ENCODE results near the gene MYO18B.

- no peak for TF ChIP-seq POLR2A (IDR thresholded peaks at IDR 0.05; ENCODE audit: extremely low read depth, insufficient read length)
- TF ChIP-seq, protein P1, sequence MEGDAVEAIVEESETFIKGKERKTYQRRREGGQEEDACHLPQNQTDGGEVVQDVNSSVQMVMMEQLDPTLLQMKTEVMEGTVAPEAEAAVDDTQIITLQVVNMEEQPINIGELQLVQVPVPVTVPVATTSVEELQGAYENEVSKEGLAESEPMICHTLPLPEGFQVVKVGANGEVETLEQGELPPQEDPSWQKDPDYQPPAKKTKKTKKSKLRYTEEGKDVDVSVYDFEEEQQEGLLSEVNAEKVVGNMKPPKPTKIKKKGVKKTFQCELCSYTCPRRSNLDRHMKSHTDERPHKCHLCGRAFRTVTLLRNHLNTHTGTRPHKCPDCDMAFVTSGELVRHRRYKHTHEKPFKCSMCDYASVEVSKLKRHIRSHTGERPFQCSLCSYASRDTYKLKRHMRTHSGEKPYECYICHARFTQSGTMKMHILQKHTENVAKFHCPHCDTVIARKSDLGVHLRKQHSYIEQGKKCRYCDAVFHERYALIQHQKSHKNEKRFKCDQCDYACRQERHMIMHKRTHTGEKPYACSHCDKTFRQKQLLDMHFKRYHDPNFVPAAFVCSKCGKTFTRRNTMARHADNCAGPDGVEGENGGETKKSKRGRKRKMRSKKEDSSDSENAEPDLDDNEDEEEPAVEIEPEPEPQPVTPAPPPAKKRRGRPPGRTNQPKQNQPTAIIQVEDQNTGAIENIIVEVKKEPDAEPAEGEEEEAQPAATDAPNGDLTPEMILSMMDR (IDR thresholded peaks at IDR 0.05; ENCODE audit: low read depth, low read length), result no peak
- TF ChIP-seq MYC (IDR thresholded peaks at IDR 0.05; ENCODE audit: low read depth, low read length), result no peak
Observed at GRCh38 chr22:25955323-25955722, 213.3 kb downstream of the MYO18B start.

All from NB4 (cell line).